Lung (tissue), 12 donors: ENCODE measurements around the gene PSMB11. TPM values are rescaled to one million over a fixed set of nuclear protein-coding genes. Genes with fewer than 3 reads are reported as not detected.
A peak's percentile ranks its signal among the peaks of the same experiment; 100 is the strongest.

Experiments used
- ATAC-seq: fragments of 200-7000 bp; cut with Tn5 transposase; one replicate; pipeline ENCODE4 v1.9.1; 2020; ENCODE audit warnings: moderate number of reproducible peaks; ENCODE audit not compliant: insufficient read depth, low FRiP score
- DNase-seq, 3 donors: peaks; one replicate each; pipeline ENCODE4 v3.0.0-alpha.2; 2013 to 2017
- H3K27ac ChIP-seq, 2 donors: one replicate each; pipeline ENCODE4 v1.5.1; 2013; ENCODE audit warnings: mild to moderate bottlenecking in 2 of 2, moderate library complexity in 2 of 2, control low read depth in 1 of 2, inconsistent platforms in 1 of 2, low read depth in 1 of 2, low read length in 1 of 2
- H3K27me3 ChIP-seq, 3 donors: one replicate each; pipeline ENCODE4 v1.5.1; 2013; ENCODE audit warnings: low read length in 2 of 3; ENCODE audit not compliant: control insufficient read depth in 3 of 3, insufficient read depth in 3 of 3
- H3K36me3 ChIP-seq, 4 donors: one replicate each; pipeline ENCODE4 v1.5.1; 2013; ENCODE audit warnings: low read length in 4 of 4, mild to moderate bottlenecking in 1 of 4, moderate library complexity in 1 of 4; ENCODE audit not compliant: control insufficient read depth in 4 of 4, insufficient read depth in 4 of 4
- H3K4me1 ChIP-seq, 5 donors: one replicate each; pipeline ENCODE4 v1.5.1; 2013; ENCODE audit warnings: low read length in 5 of 5, mild to moderate bottlenecking in 2 of 5, moderate library complexity in 1 of 5; ENCODE audit not compliant: control insufficient read depth in 5 of 5, insufficient read depth in 5 of 5
- H3K4me3 ChIP-seq: one replicate; pipeline ENCODE4 v1.5.1; 2013; ENCODE audit warnings: mild to moderate bottlenecking, control low read depth, moderate library complexity
- H3K9ac ChIP-seq, 2 donors: one replicate each; pipeline ENCODE4 v1.5.1; 2013; ENCODE audit warnings: low read length in 2 of 2, control low read depth in 1 of 2; ENCODE audit not compliant: insufficient read depth in 1 of 2
- H3K9me3 ChIP-seq, 4 donors: one replicate each; pipeline ENCODE4 v1.5.1; 2013; ENCODE audit warnings: low read length in 3 of 4, mild to moderate bottlenecking in 1 of 4, moderate library complexity in 1 of 4; ENCODE audit not compliant: control insufficient read depth in 4 of 4, insufficient read depth in 3 of 4
- CTCF ChIP-seq: IDR thresholded peaks from 2 replicates; pipeline ENCODE4 v1.5.1; 2012; ENCODE audit warnings: mild to moderate bottlenecking; ENCODE audit errors: control extremely low read depth, extremely low read depth
- WGBS, 2 donors: extraction: QIAGEN DNeasy Blood & Tissue Kit; methylation state at CpG; one replicate each; pipeline ENCODE4 v1.1.7; 2013; 5-methylcytosine and 5-hydroxymethylcytosine counted together
- polyA plus RNA-seq, 2 donors: library from polyadenylated mRNA; stranded (reverse); fragments of 200-250 nt; gene quantifications; one replicate each; pipeline ENCODE4 v1.2.1, GENCODE V29; 2013
- total RNA-seq, 2 donors: library from RNA; depleted of rRNA in 1 of 2; stranded (reverse); fragments of >200 nt in 1 of 2; gene quantifications; one replicate each; pipeline ENCODE4 v1.2.1, GENCODE V29; 2014 to 2021
- donor health status: control.
- donor health status: control.
- donor health status: Bipolar disorder and iron deficiency.
- donor health status: healthy.
- donor health status: DM: yes; HTN: yes; CAD: no.

PSMB11 gene
- total and polyA plus RNA-seq, 4 donors: not detected

- Histone ChIP-seq H3K27ac (no peak overlapping the region), H3K27me3 (no peaks in the 10 kb centered on the region), H3K9ac (no peak overlapping the region), H3K4me1 (peaks cover 2 to 22% (median 8%) of the 10 kb centered on the region in 5 donors), H3K36me3 (peaks cover 17 to 47% (median 41%) of the 10 kb centered on the region in 4 donors), H3K9me3 (no peaks in the 10 kb centered on the region), H3K4me3 (no peak overlapping the region)
- DNase-seq: no peak
- TF ChIP-seq CTCF: no peak
- no peak for ATAC-seq
- WGBS, 2 donors: 94 to 96% methylated on average over 17 of the region's 17 CpGs
Observed at GRCh38 chr14:23060536-23061260, 18.7 kb downstream of the PSMB11 start.

- DNase-seq: peak; percentile 63 to 72 (median 70)
- H3K27ac ChIP-seq: peak overlapping the region in 1 of 2 donors; percentile 30
- peaks cover 2 to 9% (median 6%) of the 10 kb centered on the region in 5 donors for H3K4me1 ChIP-seq
- 16 to 25% methylated on average over 4 of the region's 4 CpGs for WGBS, 2 donors
- H3K36me3 ChIP-seq: peaks cover 22 to 53% (median 51%) of the 10 kb centered on the region in 4 donors
- H3K4me3 ChIP-seq: no peak overlapping the region
- H3K9ac ChIP-seq: no peak overlapping the region
- no peak for TF ChIP-seq CTCF
- no peaks in the 10 kb centered on the region for H3K27me3 ChIP-seq
- no peaks in the 10 kb centered on the region for H3K9me3 ChIP-seq
- peak; percentile 50 for ATAC-seq
Observed at GRCh38 chr14:23062002-23062401, 20.0 kb downstream of the PSMB11 start.

- no peak for ATAC-seq
- WGBS, 2 donors: 90 to 92% methylated on average over 5 of the region's 5 CpGs
- TF ChIP-seq CTCF: no peak
Observed at GRCh38 chr14:23063601-23064000, 21.6 kb downstream of the PSMB11 start.

More at GRCh38 chr14:23063601-23064000, 21.6 kb downstream of the PSMB11 start:
- no peak overlapping the region for H3K27ac ChIP-seq
- H3K4me1 ChIP-seq: peaks cover 2 to 13% (median 6%) of the 10 kb centered on the region in 5 donors
- H3K27me3 ChIP-seq: no peaks in the 10 kb centered on the region
- no peak overlapping the region for H3K9ac ChIP-seq
- H3K9me3 ChIP-seq: no peaks in the 10 kb centered on the region
- H3K36me3 ChIP-seq: peaks cover 28 to 67% (median 63%) of the 10 kb centered on the region in 4 donors
- DNase-seq: peak in 1 of 3 donors; percentile 4
- H3K4me3 ChIP-seq: no peak overlapping the region
